Fibroblast of lung (primary cell): ENCODE results near the gene ADAM10. TPM values are rescaled to one million over a fixed set of nuclear protein-coding genes. Genes with fewer than 3 reads are reported as not detected.

Source experiments
- DNase-seq, 2 donors: peaks; one replicate each; pipeline versions ENCODE4 v3.0.0 to v3.0.0-alpha.2; 2010; ENCODE audit warnings: low read depth in 2 of 2
- H2AFZ ChIP-seq: 2 replicates; pipeline ENCODE4 v1.5.1; 2012; ENCODE audit warnings: low read length, control low read depth, inconsistent platforms
- H3K27ac ChIP-seq: 2 replicates; pipeline ENCODE4 v1.5.1; 2011; ENCODE audit warnings: low read length, control low read depth; ENCODE audit not compliant: insufficient read depth
- H3K27me3 ChIP-seq: 2 replicates; pipeline ENCODE4 v1.5.1; 2011; ENCODE audit warnings: mild to moderate bottlenecking, low read length; ENCODE audit not compliant: control insufficient read depth, insufficient read depth
- H3K36me3 ChIP-seq: 2 replicates; pipeline ENCODE4 v1.5.1; 2011; ENCODE audit warnings: low read length; ENCODE audit not compliant: control insufficient read depth, insufficient read depth
- H3K4me1 ChIP-seq: 2 replicates; pipeline ENCODE4 v1.5.1; 2011; ENCODE audit warnings: low read length; ENCODE audit not compliant: control insufficient read depth, insufficient read depth; ENCODE audit errors: extremely low read depth
- H3K4me2 ChIP-seq: 2 replicates; pipeline ENCODE4 v1.5.1; 2011; ENCODE audit warnings: low read length, control low read depth; ENCODE audit not compliant: insufficient read depth; ENCODE audit errors: extremely low read depth
- H3K4me3 ChIP-seq, 4 experiments: fragments of 200-600 bp in 1 of 4; sonication (generic) in 1 of 4; replicated peaks in 1 of 4; 2 replicates each; pipeline ENCODE4 v1.5.1; 2011 to 2016; ENCODE audit warnings: low read length in 4 of 4, low read depth in 3 of 4, mild to moderate bottlenecking in 3 of 4, control low read depth in 2 of 4, inconsistent platforms in 1 of 4, mixed read lengths in 1 of 4; ENCODE audit not compliant: insufficient read depth in 1 of 4; ENCODE audit errors: control extremely low read depth in 1 of 4
- H3K79me2 ChIP-seq: 2 replicates; pipeline ENCODE4 v1.5.1; 2012; ENCODE audit warnings: mild to moderate bottlenecking, low read length, inconsistent platforms; ENCODE audit not compliant: control insufficient read depth, insufficient read depth
- H3K9ac ChIP-seq: 2 replicates; pipeline ENCODE4 v1.5.1; 2011; ENCODE audit warnings: mild to moderate bottlenecking, low read length, control low read depth; ENCODE audit not compliant: insufficient read depth
- H3K9me3 ChIP-seq: 2 replicates; pipeline ENCODE4 v1.5.1; 2012; ENCODE audit warnings: low read depth, low read length; ENCODE audit not compliant: control insufficient read depth, insufficient read depth
- H4K20me1 ChIP-seq: 2 replicates; pipeline ENCODE4 v1.5.1; 2011; ENCODE audit warnings: low read length; ENCODE audit not compliant: control insufficient read depth, insufficient read depth; ENCODE audit errors: extremely low read depth
- CTCF ChIP-seq, 2 donors: IDR thresholded peaks in 1 of 2; conservative IDR thresholded peaks in 1 of 2; 1 replicate in 1 of 2; 2 replicates in 1 of 2; pipeline ENCODE4 v1.5.1; 2011 to 2012; ENCODE audit warnings: low read length in 2 of 2, control low read depth in 1 of 2, inconsistent platforms in 1 of 2, low read depth in 1 of 2, mild to moderate bottlenecking in 1 of 2
- EZH2 ChIP-seq: IDR thresholded peaks from 2 replicates; pipeline ENCODE4 v1.5.1; 2012; ENCODE audit warnings: low read length, control low read depth, mild to moderate bottlenecking; ENCODE audit errors: missing control alignments
- polyA plus RNA-seq, 2 donors: library from polyadenylated mRNA; depleted of rRNA in 1 of 2; stranded (reverse) in 1 of 2; unstranded in 1 of 2; fragments of >200 nt; gene quantifications; 2 replicates each; pipeline ENCODE4 v1.2.1, GENCODE V29; 2011 to 2012; ENCODE audit warnings: missing spikeins in 1 of 2
- total RNA-seq: library from RNA; depleted of rRNA; stranded (reverse); fragments of >200 nt; gene quantifications from 2 replicates; pipeline ENCODE4 v1.2.1, GENCODE V29; 2014

The ADAM10 gene
- total and polyA plus RNA-seq, 2 donors (not counting 1 experiment from before 2014, with no cell fraction given): 224 to 318 TPM

GRCh38 chr15:58761010-58761388 is 11.5 kb upstream of the ADAM10 start:
- Histone ChIP-seq H3K27ac (no peak overlapping the region), H4K20me1 (no peaks in the 10 kb centered on the region), H3K4me3 (no peak overlapping the region), H2AFZ (no peak overlapping the region), H3K79me2 (no peaks in the 10 kb centered on the region), H3K9me3 (no peaks in the 10 kb centered on the region), H3K4me1 (no peaks in the 10 kb centered on the region), H3K9ac (no peak overlapping the region), H3K4me2 (no peak overlapping the region), H3K36me3 (no peaks in the 10 kb centered on the region), H3K27me3 (no peaks in the 10 kb centered on the region)
- no peak for DNase-seq
- no peak for TF ChIP-seq EZH2
- TF ChIP-seq CTCF (conservative IDR thresholded peaks at IDR 0.05 in 1 of 2, IDR thresholded peaks at IDR 0.05 in 1 of 2; ENCODE audit: low read depth in 1 of 2, low read length in 2 of 2): no peak

- Histone ChIP-seq H3K4me3 (no peak overlapping the region), H3K27ac (no peak overlapping the region), H3K9me3 (no peaks in the 10 kb centered on the region), H3K79me2 (no peaks in the 10 kb centered on the region), H3K4me2 (no peak overlapping the region), H3K4me1 (no peaks in the 10 kb centered on the region), H3K27me3 (no peaks in the 10 kb centered on the region), H2AFZ (no peak overlapping the region), H4K20me1 (no peaks in the 10 kb centered on the region), H3K9ac (no peak overlapping the region), H3K36me3 (no peaks in the 10 kb centered on the region)
- DNase-seq: no peak
- TF ChIP-seq EZH2 (no peak), CTCF (conservative IDR thresholded peaks at IDR 0.05 in 1 of 2, IDR thresholded peaks at IDR 0.05 in 1 of 2; ENCODE audit: low read depth in 1 of 2, low read length in 2 of 2) (no peak)
These were observed 11.0 kb upstream of the ADAM10 start for GRCh38 chr15:58760385-58761009.

GRCh38 chr15:58758141-58758540 is 8.6 kb upstream of the ADAM10 start:
- DNase-seq: peak in 1 of 2 donors; percentile 62
- Histone ChIP-seq H3K79me2 (no peaks in the 10 kb centered on the region), H3K4me1 (no peaks in the 10 kb centered on the region), H4K20me1 (no peaks in the 10 kb centered on the region), H3K4me3 (no peak overlapping the region), H2AFZ (no peak overlapping the region), H3K9me3 (no peaks in the 10 kb centered on the region), H3K4me2 (no peak overlapping the region), H3K36me3 (no peaks in the 10 kb centered on the region), H3K27ac (no peak overlapping the region), H3K27me3 (no peaks in the 10 kb centered on the region), H3K9ac (no peak overlapping the region)
- peak; percentile 30 to 38 for TF ChIP-seq CTCF (conservative IDR thresholded peaks at IDR 0.05 in 1 of 2, IDR thresholded peaks at IDR 0.05 in 1 of 2; ENCODE audit: low read depth in 1 of 2, low read length in 2 of 2)
- no peak for TF ChIP-seq EZH2
